K562 (cell line): ENCODE results near the gene RAB40AL. TPM values are rescaled to one million over a fixed set of nuclear protein-coding genes. Genes with fewer than 3 reads are reported as not detected.

Experiments
- ATAC-seq: fragments of 200-7000 bp; cut with Tn5 transposase; 3 replicates; pipeline ENCODE4 v1.9.1; 2020; ENCODE audit warnings: moderate library complexity
- BruUV-seq: library from RNA; stranded (reverse); fragments of 400-500 nt; replicated peaks from 2 replicates; lab custom pipeline; 2021; lab: Mats Ljungman, UMichigan
- CTCF ChIA-PET: fragments of 300-600 bp; formaldehyde crosslinking; extraction: SDS; loops from one replicate; lab custom pipeline; 2021; ENCODE audit warnings: low intra/inter-chr PET ratio; lab: Yijun Ruan, JAX
- POLR2A ChIA-PET: fragments of 300-600, 350-650 bp; sonication (Branson Sonifier 250); formaldehyde crosslinking; extraction: SDS; loops from one replicate; lab custom pipeline; 2021; ENCODE audit warnings: antibody characterized with exemption, inconsistent platforms; lab: Yijun Ruan, JAX
- DNase-seq, 4 experiments: peaks; one replicate each; pipeline versions ENCODE4 v3.0.0 to v3.0.0-alpha.2; 2011 to 2018; ENCODE audit warnings: low spot score in 3 of 4, mixed read lengths in 3 of 4; ENCODE audit errors: extremely low read depth in 1 of 4
- FAIRE-seq: peaks from 2 replicates; lab custom pipeline; 2011; peaks lifted over from hg19 to GRCh38; lab: Jason Lieb, UNC
- H2AFZ ChIP-seq: 2 replicates; pipeline ENCODE4 v1.6.0; 2011; ENCODE audit warnings: low read depth, low read length, control low read depth, inconsistent platforms
- H3K27ac ChIP-seq: fragments of 200-600 bp; 3 replicates; pipeline ENCODE4 v1.8.0; 2011; ENCODE audit warnings: low read depth, mild to moderate bottlenecking, control low read depth, inconsistent platforms, low read length, moderate library complexity, mixed read lengths; ENCODE audit errors: extremely low read depth
- H3K27me3 ChIP-seq, 2 experiments: fragments of 300-600 bp in 1 of 2; 2 replicates in 1 of 2; 3 replicates in 1 of 2; pipeline versions ENCODE4 v1.6.0 to v1.8.0; 2011; ENCODE audit warnings: inconsistent platforms in 2 of 2, low read length in 2 of 2, mild to moderate bottlenecking in 1 of 2, mixed read lengths in 1 of 2, moderate library complexity in 1 of 2; ENCODE audit not compliant: control insufficient read depth in 2 of 2, insufficient read depth in 2 of 2
- H3K36me3 ChIP-seq: fragments of 300-600 bp; 3 replicates; pipeline ENCODE4 v1.8.0; 2011; ENCODE audit warnings: mild to moderate bottlenecking, low read length, inconsistent platforms; ENCODE audit not compliant: control insufficient read depth, insufficient read depth
- H3K4me1 ChIP-seq, 2 experiments: fragments of 200-600 bp in 1 of 2; replicated peaks in 1 of 2; 2 replicates in 1 of 2; 3 replicates in 1 of 2; pipeline versions ENCODE4 v1.5.1 to v1.8.0; 2011; ENCODE audit warnings: inconsistent platforms in 2 of 2, low read length in 2 of 2, mild to moderate bottlenecking in 1 of 2, mixed read lengths in 1 of 2, moderate library complexity in 1 of 2; ENCODE audit not compliant: control insufficient read depth in 2 of 2, insufficient read depth in 2 of 2
- H3K4me2 ChIP-seq: 2 replicates; pipeline ENCODE4 v1.6.1; 2011; ENCODE audit warnings: low read length, control low read depth, inconsistent platforms, mixed read lengths; ENCODE audit not compliant: insufficient read depth
- H3K4me3 ChIP-seq: fragments of 200-600 bp; sonication (generic), shearing (Covaris generic); 2 replicates; pipeline ENCODE4 v1.5.1; 2016; ENCODE audit warnings: control low read depth, inconsistent platforms
- H3K79me2 ChIP-seq: fragments of 200-600 bp; 3 replicates; pipeline ENCODE4 v1.8.0; 2011; ENCODE audit warnings: low read length, inconsistent platforms; ENCODE audit not compliant: control insufficient read depth, insufficient read depth
- H3K9ac ChIP-seq, 2 experiments: 2 replicates each; pipeline versions ENCODE4 v1.6.0 to v1.6.1; 2011; ENCODE audit warnings: low read depth in 2 of 2, low read length in 2 of 2, control low read depth in 1 of 2, inconsistent platforms in 1 of 2, mild to moderate bottlenecking in 1 of 2, mixed read lengths in 1 of 2; ENCODE audit not compliant: insufficient read depth in 1 of 2
- H3K9me1 ChIP-seq: one replicate; pipeline ENCODE4 v1.6.0; 2011; ENCODE audit warnings: inconsistent platforms, mild to moderate bottlenecking, low read length, moderate library complexity; ENCODE audit not compliant: control insufficient read depth, insufficient read depth
- H3K9me3 ChIP-seq: replicated peaks from 2 replicates; pipeline ENCODE4 v1.5.1; 2011; ENCODE audit warnings: low read depth, low read length, inconsistent platforms; ENCODE audit not compliant: control insufficient read depth, insufficient read depth
- H4K20me1 ChIP-seq: replicated peaks from 2 replicates; pipeline ENCODE4 v1.6.1; 2011; ENCODE audit warnings: low read length, inconsistent platforms, mixed read lengths; ENCODE audit not compliant: control insufficient read depth, insufficient read depth
- HMGN3 ChIP-seq: IDR thresholded peaks from 2 replicates; pipeline ENCODE4 v1.6.1; 2011; ENCODE audit warnings: borderline replicate concordance, low read depth, mild to moderate bottlenecking, mixed read lengths, low read length; ENCODE audit not compliant: insufficient read length; ENCODE audit errors: extremely low read depth
- KLF13 ChIP-seq: fragments of 450-650 bp; IDR thresholded peaks from 2 replicates; pipeline ENCODE4 v1.6.1; 2016; ENCODE audit warnings: missing genetic modification characterization, low read depth, mild to moderate bottlenecking, missing compliant biosample characterization, moderate library complexity, borderline replicate concordance
- LCOR ChIP-seq: sonication (generic); formaldehyde crosslinking; IDR thresholded peaks from 2 replicates; pipeline ENCODE4 v1.8.0; 2022; ENCODE audit warnings: mild to moderate bottlenecking, missing genetic modification reagents
- MITF ChIP-seq: IDR thresholded peaks from 2 replicates; pipeline ENCODE4 v1.6.1; 2014; ENCODE audit warnings: antibody characterized with exemption
- NR2F6 ChIP-seq: fragments of 450-650 bp; formaldehyde crosslinking; IDR thresholded peaks from 2 replicates; pipeline ENCODE4 v1.4.0; 2020; ENCODE audit warnings: mild to moderate bottlenecking
- SETDB1 ChIP-seq: IDR thresholded peaks from one replicate; pipeline ENCODE4 v1.6.1; 2012; ENCODE audit warnings: low read length, control low read depth, inconsistent platforms
- SMAD3 ChIP-seq: fragments of 450-650 bp; formaldehyde crosslinking; conservative IDR thresholded peaks from 2 replicates; pipeline ENCODE4 v1.4.0; 2020; ENCODE audit warnings: mild to moderate bottlenecking
- STAT5B ChIP-seq: fragments of 250-450 bp; sonication (Bioruptor Pico); IDR thresholded peaks from 2 replicates; pipeline ENCODE4 v1.8.0; 2021; ENCODE audit warnings: mild to moderate bottlenecking, inconsistent platforms
- TAL1 ChIP-seq: fragments of 450-650 bp; IDR thresholded peaks from 2 replicates; pipeline ENCODE4 v1.6.1; 2016; ENCODE audit warnings: mild to moderate bottlenecking
- ZNF165 ChIP-seq: fragments of 250-450 bp; sonication (Bioruptor Pico); IDR thresholded peaks from 2 replicates; pipeline ENCODE4 v1.4.0; 2020; ENCODE audit warnings: borderline replicate concordance
- ZNF184 ChIP-seq: sonication (generic); formaldehyde crosslinking; IDR thresholded peaks from 2 replicates; pipeline ENCODE4 v1.5.0; 2020; ENCODE audit warnings: missing genetic modification reagents
- WGBS: fragments of 100-300 bp; shearing (Covaris generic); methylation state at CpG from one replicate; pipeline ENCODE4 v1.1.6; 2016; ENCODE audit warnings: low coverage, mixed read lengths; ENCODE audit not compliant: insufficient coverage; ENCODE audit errors: missing lambda C conversion rate; 5-methylcytosine and 5-hydroxymethylcytosine counted together
- in situ Hi-C: fragments of 300-500 bp; cut with MboI; formaldehyde crosslinking; loops from 4 replicates; pipeline ENCODE4 v1.15.0; 2018; ENCODE audit warnings: inconsistent platforms, mixed read lengths
- intact Hi-C: fragments of 100-400 bp; cut with micrococcal nuclease; formaldehyde crosslinking; loops from 2 replicates; pipeline ENCODE4 v1.14.2; 2022
- polyA plus RNA-seq, 8 experiments: library from polyadenylated mRNA; depleted of rRNA in 4 of 8; stranded (reverse) in 5 of 8; unstranded in 3 of 8; fragments of >200 nt; fragmentation: Nextera tagmentation in 2 of 8; fragmentation: Illumina TruSeq in 1 of 8; extraction: Ambion mirVana in 2 of 8; extraction: Trizol in 1 of 8; gene quantifications; 2 replicates each; pipeline versions ENCODE4 v1.2.1 to v1.2.3, GENCODE V29; 2011 to 2014; ENCODE audit warnings: inconsistent platforms in 1 of 8, missing spikeins in 1 of 8
- total RNA-seq, 7 experiments: library from RNA; depleted of rRNA in 6 of 7; stranded (reverse); fragments of >200 nt in 6 of 7; fragmentation: Illumina TruSeq in 2 of 7; extraction: Trizol in 2 of 7; gene quantifications; 2 replicates each; pipeline versions ENCODE4 v1.2.1 to v1.2.3, GENCODE V29; 2011 to 2021; ENCODE audit warnings: low replicate concordance in 1 of 7
- TF ChIP-seq, protein P1 (sequence below): fragments of 250-450 bp; sonication (Bioruptor Pico); IDR thresholded peaks from 2 replicates; pipeline ENCODE4 v1.4.0; 2020; ENCODE audit warnings: borderline replicate concordance

Gene RAB40AL
- total and polyA plus RNA-seq, 9 of the 15 experiments (the other 6 are each of a cell fraction or from before 2014, with no cell fraction given), result 0.13 to 0.44 (median 0.42) TPM; not detected in 4

DNA sequence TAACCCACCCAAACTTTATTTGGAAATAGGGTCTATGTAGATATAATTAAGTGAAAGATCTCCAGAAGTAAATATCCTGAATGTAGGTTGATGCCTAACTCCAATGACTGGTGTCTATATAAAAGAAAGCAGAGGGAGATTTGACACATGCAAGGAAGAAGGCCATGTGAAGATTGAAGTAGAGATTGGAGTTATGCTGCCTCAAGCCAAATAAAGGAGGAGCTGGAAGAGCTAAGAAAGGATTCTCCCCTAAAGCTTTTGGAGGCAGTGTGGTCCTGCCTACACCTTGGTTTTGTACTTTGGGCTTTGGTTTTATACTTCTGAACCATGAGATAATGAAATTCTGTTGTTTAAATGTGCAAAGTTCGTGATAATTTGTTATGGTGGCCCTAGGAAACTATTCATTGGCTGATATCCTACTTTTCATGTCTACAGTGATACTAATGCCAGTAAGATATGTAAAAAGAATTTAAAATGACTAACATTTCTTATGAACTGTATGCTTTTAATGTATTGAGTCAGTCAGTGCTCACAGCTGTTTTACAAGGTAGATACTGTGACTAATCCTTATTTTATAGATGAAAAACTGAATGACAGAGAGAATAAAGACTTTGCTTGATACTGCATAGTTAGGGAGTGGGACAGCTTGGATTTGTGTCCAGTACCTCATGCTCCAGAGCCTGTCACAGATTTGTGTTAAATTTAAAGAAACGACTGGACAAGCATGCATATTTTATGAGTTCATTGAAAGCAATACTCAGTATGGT is 5.9 kb upstream of the RAB40AL start:
- in situ Hi-C loops (loop anchor here (25.0 kb wide), 1 partner anchor 531 kb away; no protein-coding TSS in a partner anchor), intact Hi-C loops (no loop called here)
- H3K4me3 ChIP-seq, result no peak overlapping the region
- no peak overlapping the region for H3K9ac ChIP-seq
- no peak for FAIRE-seq
- no peak overlapping the region for H3K4me2 ChIP-seq
- no peaks in the 10 kb centered on the region for H3K36me3 ChIP-seq
- DNase-seq, result no peak
- no peaks in the 10 kb centered on the region for H3K9me3 ChIP-seq
- H3K27me3 ChIP-seq, result no peaks in the 10 kb centered on the region
- WGBS, result 3% methylated on average over 2 of the region's 2 CpGs
- no peak overlapping the region for H2AFZ ChIP-seq
- ChIA-PET CTCF (no interaction called here), POLR2A (interaction anchor here (0.7 kb wide), 1 partner anchor 33 kb away, joined by 3 read pairs; no protein-coding TSS in a partner anchor)
- TF ChIP-seq ZNF165 (CRISPR knock-in tag), result no peak
- no peak for TF ChIP-seq HMGN3
- TF ChIP-seq, protein P1, sequence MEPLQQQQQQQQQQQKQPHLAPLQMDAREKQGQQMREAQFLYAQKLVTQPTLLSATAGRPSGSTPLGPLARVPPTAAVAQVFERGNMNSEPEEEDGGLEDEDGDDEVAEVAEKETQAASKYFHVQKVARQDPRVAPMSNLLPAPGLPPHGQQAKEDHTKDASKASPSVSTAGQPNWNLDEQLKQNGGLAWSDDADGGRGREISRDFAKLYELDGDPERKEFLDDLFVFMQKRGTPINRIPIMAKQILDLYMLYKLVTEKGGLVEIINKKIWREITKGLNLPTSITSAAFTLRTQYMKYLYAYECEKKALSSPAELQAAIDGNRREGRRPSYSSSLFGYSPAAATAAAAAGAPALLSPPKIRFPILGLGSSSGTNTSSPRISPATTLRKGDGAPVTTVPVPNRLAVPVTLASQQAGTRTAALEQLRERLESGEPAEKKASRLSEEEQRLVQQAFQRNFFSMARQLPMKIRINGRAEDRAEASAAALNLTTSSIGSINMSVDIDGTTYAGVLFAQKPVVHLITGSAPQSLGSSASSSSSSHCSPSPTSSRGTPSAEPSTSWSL (CRISPR knock-in tag), result no peak
- TF ChIP-seq STAT5B (CRISPR knock-in tag), result no peak
- no peak for TF ChIP-seq SETDB1
- no peak for TF ChIP-seq KLF13 (tag)
- TF ChIP-seq MITF, result no peak
- no peak for TF ChIP-seq NR2F6 (CRISPR knock-in tag)
- TF ChIP-seq LCOR (CRISPR knock-in tag), result no peak
- no peak for TF ChIP-seq TAL1
- TF ChIP-seq ZNF184 (CRISPR knock-in tag), result no peak
- TF ChIP-seq SMAD3, result no peak
- ATAC-seq, result no peak
- no peaks in the 10 kb centered on the region for H3K4me1 ChIP-seq
- H3K27ac ChIP-seq, result no peak overlapping the region
- BruUV-seq, result no TSS peak
- H3K79me2 ChIP-seq, result no peaks in the 10 kb centered on the region
- no peaks in the 10 kb centered on the region for H3K9me1 ChIP-seq
- no peaks in the 10 kb centered on the region for H4K20me1 ChIP-seq
